Left ventricle myocardium inferior (tissue), 1 donor: ENCODE results near the gene CORO6. TPM values are rescaled to one million over a fixed set of nuclear protein-coding genes. Genes with fewer than 3 reads are reported as not detected.

Source experiments
- DNase-seq: peaks from one replicate; pipeline ENCODE4 v3.0.0-alpha.2; 2020
- H3K27ac ChIP-seq: fragments of 200-600 bp; replicated peaks from 2 replicates; pipeline ENCODE4 v1.8.0; 2021
- H3K27me3 ChIP-seq: fragments of 200-600 bp; 2 replicates; pipeline ENCODE4 v1.8.0; 2021; ENCODE audit warnings: low read depth
- H3K36me3 ChIP-seq: fragments of 200-600 bp; 2 replicates; pipeline ENCODE4 v1.8.0; 2021
- H3K4me1 ChIP-seq: fragments of 200-600 bp; 2 replicates; pipeline ENCODE4 v1.8.0; 2021
- H3K4me3 ChIP-seq: fragments of 200-600 bp; 2 replicates; pipeline ENCODE4 v1.8.0; 2021; ENCODE audit warnings: mild to moderate bottlenecking, moderate library complexity
- H3K9me3 ChIP-seq: fragments of 200-600 bp; replicated peaks from 2 replicates; pipeline ENCODE4 v1.8.0; 2021
- CTCF ChIP-seq: fragments of 200-600 bp; IDR thresholded peaks from 2 replicates; pipeline ENCODE4 v1.8.0; 2021; ENCODE audit warnings: antibody characterized with exemption, mild to moderate bottlenecking, borderline replicate concordance
- intact Hi-C: fragments of 100-400 bp; cut with micrococcal nuclease; formaldehyde crosslinking; loops from one replicate; pipeline ENCODE4 v1.11.0; 2022
- total RNA-seq: library from RNA; stranded (reverse); fragmentation: NEBNext Ultra II Directional; extraction: Animal tissue kit (Norgen Biotek cat#: 25700); gene quantifications from one replicate; pipeline ENCODE4 v1.2.1, GENCODE V29; 2021
- donor health status: DM: no; HTN: yes; CAD: no; lungs with severe emphysema.

Gene CORO6
- total RNA-seq, 1 donor from 2014 or later: 101 TPM

GRCh38 chr17:29613352-29613837 is 9.3 kb downstream of the CORO6 start:
- intact Hi-C loops: no loop called here
- Histone ChIP-seq H3K9me3 (no peaks in the 10 kb centered on the region), H3K27ac (peak overlapping the region; percentile 67), H3K27me3 (no peaks in the 10 kb centered on the region), H3K4me3 (peak overlapping the region; percentile 63), H3K36me3 (no peaks in the 10 kb centered on the region), H3K4me1 (peaks cover 57% of the 10 kb centered on the region)
- peak; percentile 97 for DNase-seq
- TF ChIP-seq CTCF: peak; percentile 93

- H3K36me3 ChIP-seq: no peaks in the 10 kb centered on the region
- H3K27me3 ChIP-seq: no peaks in the 10 kb centered on the region
- no peaks in the 10 kb centered on the region for H3K9me3 ChIP-seq
- DNase-seq: no peak
- no peak for TF ChIP-seq CTCF
- H3K4me1 ChIP-seq: peaks cover 49% of the 10 kb centered on the region
- peak overlapping the region; percentile 63 for H3K4me3 ChIP-seq
- intact Hi-C loops: no loop called here
- H3K27ac ChIP-seq: peak overlapping the region; percentile 67
These were observed 10.1 kb downstream of the CORO6 start for GRCh38 chr17:29612404-29613280.

GRCh38 chr17:29612094-29612403 is 10.7 kb downstream of the CORO6 start:
- Histone ChIP-seq H3K9me3 (no peaks in the 10 kb centered on the region), H3K36me3 (no peaks in the 10 kb centered on the region), H3K4me3 (no peak overlapping the region), H3K27me3 (no peaks in the 10 kb centered on the region), H3K4me1 (peaks cover 43% of the 10 kb centered on the region), H3K27ac (no peak overlapping the region)
- no peak for TF ChIP-seq CTCF
- no peak for DNase-seq
- intact Hi-C loops: no loop called here

- no peak for TF ChIP-seq CTCF
- intact Hi-C loops: no loop called here
- Histone ChIP-seq H3K36me3 (no peaks in the 10 kb centered on the region), H3K4me1 (peaks cover 38% of the 10 kb centered on the region), H3K27me3 (no peaks in the 10 kb centered on the region), H3K4me3 (no peak overlapping the region), H3K27ac (no peak overlapping the region), H3K9me3 (no peaks in the 10 kb centered on the region)
- no peak for DNase-seq
These were observed 11.2 kb downstream of the CORO6 start for GRCh38 chr17:29611351-29612093.

- H3K4me1 ChIP-seq: peaks cover 28% of the 10 kb centered on the region
- no peaks in the 10 kb centered on the region for H3K9me3 ChIP-seq
- intact Hi-C loops: no loop called here
- H3K4me3 ChIP-seq: no peak overlapping the region
- no peak for DNase-seq
- no peak overlapping the region for H3K27ac ChIP-seq
- no peaks in the 10 kb centered on the region for H3K36me3 ChIP-seq
- no peak for TF ChIP-seq CTCF
- no peaks in the 10 kb centered on the region for H3K27me3 ChIP-seq
These were observed 12.3 kb downstream of the CORO6 start for GRCh38 chr17:29610395-29610794.
